HepG2 (cell line): ENCODE measurements around the gene CD46. TPM values are rescaled to one million over a fixed set of nuclear protein-coding genes. Genes with fewer than 3 reads are reported as not detected.

Source experiments
- ATAC-seq: fragments of 200-7000 bp; cut with Tn5 transposase; 3 replicates; pipeline ENCODE4 v1.9.1; 2020; ENCODE audit warnings: mild to moderate bottlenecking, moderate library complexity
- BruUV-seq: library from RNA; stranded (reverse); fragments of 400-500 nt; replicated peaks from 2 replicates; lab custom pipeline; 2021; lab: Mats Ljungman, UMichigan
- CTCF ChIA-PET: fragments of 300-600 bp; formaldehyde crosslinking; extraction: SDS; loops from one replicate; lab custom pipeline; 2021; ENCODE audit warnings: low total read pairs, inconsistent platforms, low intra/inter-chr PET ratio; lab: Yijun Ruan, JAX
- POLR2A ChIA-PET: fragments of 350-600 bp; sonication (Branson Sonifier 250); formaldehyde crosslinking; loops from one replicate; lab custom pipeline; 2020; ENCODE audit warnings: antibody characterized with exemption, inconsistent platforms; lab: Yijun Ruan, JAX
- DNase-seq: peaks from one replicate; pipeline ENCODE4 v3.0.0-alpha.2; 2015; ENCODE audit warnings: low spot score
- FAIRE-seq: peaks from 3 replicates; lab custom pipeline; 2011; peaks lifted over from hg19 to GRCh38; lab: Jason Lieb, UNC
- H2AFZ ChIP-seq: one replicate; pipeline ENCODE4 v1.6.1; 2011; ENCODE audit warnings: low read length, inconsistent platforms
- H3K27ac ChIP-seq: fragments of 300-600 bp; 3 replicates; pipeline ENCODE4 v1.8.0; 2011; ENCODE audit warnings: mixed run types, mild to moderate bottlenecking, mixed read lengths, low read length, inconsistent platforms; ENCODE audit not compliant: insufficient read depth; ENCODE audit errors: extremely low read length
- H3K27me3 ChIP-seq, 2 experiments: fragments of 200-600 bp in 1 of 2; 2 replicates in 1 of 2; 3 replicates in 1 of 2; pipeline versions ENCODE4 v1.6.0 to v1.8.0; 2011; ENCODE audit warnings: low read length in 2 of 2, mild to moderate bottlenecking in 2 of 2, moderate library complexity in 2 of 2, inconsistent platforms in 1 of 2; ENCODE audit not compliant: insufficient read depth in 2 of 2, control insufficient read depth in 1 of 2
- H3K36me3 ChIP-seq, 2 experiments: fragments of 200-600 bp in 1 of 2; replicated peaks in 1 of 2; 2 replicates in 1 of 2; 3 replicates in 1 of 2; pipeline versions ENCODE4 v1.5.1 to v1.8.0; 2011; ENCODE audit warnings: low read length in 2 of 2, inconsistent platforms in 1 of 2; ENCODE audit not compliant: insufficient read depth in 2 of 2, control insufficient read depth in 1 of 2
- H3K4me1 ChIP-seq: 2 replicates; pipeline ENCODE4 v1.5.1; 2012; ENCODE audit warnings: low read length, inconsistent platforms; ENCODE audit not compliant: insufficient read depth
- H3K4me2 ChIP-seq: 2 replicates; pipeline ENCODE4 v1.6.0; 2011; ENCODE audit warnings: low read depth, low read length, inconsistent platforms
- H3K4me3 ChIP-seq, 3 experiments: fragments of 200-600 bp in 1 of 3; sonication (generic), shearing (Covaris generic) in 1 of 3; replicated peaks in 1 of 3; 2 replicates each; pipeline ENCODE4 v1.5.1; 2011 to 2016; ENCODE audit warnings: low read length in 3 of 3, inconsistent platforms in 2 of 3, low read depth in 2 of 3, mild to moderate bottlenecking in 2 of 3, control low read depth in 1 of 3, mixed read lengths in 1 of 3; ENCODE audit not compliant: insufficient read depth in 1 of 3
- H3K79me2 ChIP-seq: one replicate; pipeline ENCODE4 v1.6.1; 2011; ENCODE audit warnings: low read length, inconsistent platforms; ENCODE audit not compliant: insufficient read depth
- H3K9ac ChIP-seq: 2 replicates; pipeline ENCODE4 v1.6.0; 2011; ENCODE audit warnings: mild to moderate bottlenecking, low read depth, low read length, inconsistent platforms; ENCODE audit not compliant: insufficient read depth
- H3K9me3 ChIP-seq: 2 replicates; pipeline ENCODE4 v1.5.1; 2012; ENCODE audit warnings: mild to moderate bottlenecking, low read length
- H4K20me1 ChIP-seq: 2 replicates; pipeline ENCODE4 v1.6.0; 2011; ENCODE audit warnings: inconsistent platforms, mild to moderate bottlenecking, low read length, moderate library complexity; ENCODE audit not compliant: insufficient read depth
- SIX1 ChIP-seq: sonication (generic); formaldehyde crosslinking; IDR thresholded peaks from 2 replicates; pipeline ENCODE4 v1.4.0; 2020; ENCODE audit warnings: missing genetic modification reagents, borderline replicate concordance
- TEF ChIP-seq: sonication (generic); formaldehyde crosslinking; IDR thresholded peaks from 2 replicates; pipeline ENCODE4 v1.5.0; 2020; ENCODE audit warnings: missing genetic modification reagents
- TERF1 ChIP-seq: sonication (generic); formaldehyde crosslinking; IDR thresholded peaks from 2 replicates; pipeline ENCODE4 v1.8.0; 2022; ENCODE audit warnings: mild to moderate bottlenecking, missing genetic modification reagents, moderate library complexity
- ZSCAN20 ChIP-seq: sonication (generic); formaldehyde crosslinking; IDR thresholded peaks from 2 replicates; pipeline ENCODE4 v1.4.0; 2020; ENCODE audit warnings: missing genetic modification reagents, mild to moderate bottlenecking, borderline replicate concordance
- WGBS: methylation state at CpG from one replicate; pipeline ENCODE4 v1.1.6; 2017; ENCODE audit warnings: low lambda C conversion rate; 5-methylcytosine and 5-hydroxymethylcytosine counted together
- in situ Hi-C: cut with HindIII; loops from 2 replicates; pipeline ENCODE4 v1.10.0; 2017; ENCODE audit warnings: low pct_unique_long_range_greater_than_20kb; ENCODE audit not compliant: extremely low pct_ligation_motif_present
- intact Hi-C: fragments of 100-400 bp; cut with micrococcal nuclease; formaldehyde crosslinking; loops from one replicate; pipeline ENCODE4 v1.10.0; 2022; ENCODE audit not compliant: unreplicated experiment
- polyA plus RNA-seq, 8 experiments: library from polyadenylated mRNA; depleted of rRNA in 3 of 8; stranded (reverse) in 7 of 8; unstranded in 1 of 8; fragments of >200 nt; fragmentation: Illumina TruSeq in 4 of 8; extraction: Trizol in 4 of 8; gene quantifications; 2 replicates each; pipeline versions ENCODE4 v1.2.1 to v1.2.3, GENCODE V29; 2011 to 2016; ENCODE audit warnings: low read depth in 4 of 8, missing spikeins in 1 of 8, mixed read lengths in 1 of 8; ENCODE audit not compliant: insufficient read depth in 1 of 8
- total RNA-seq, 5 experiments: library from RNA; depleted of rRNA; stranded (reverse); fragments of >200 nt; fragmentation: Illumina TruSeq; extraction: Trizol; gene quantifications; 2 replicates each; pipeline ENCODE4 v1.2.3, GENCODE V29; 2016; ENCODE audit warnings: low read depth in 1 of 5

CD46 gene
- total and polyA plus RNA-seq, 2 of the 13 experiments (the other 11 are each of a cell fraction or from before 2014, with no cell fraction given), result 130 to 277 TPM

- POLR2A ChIA-PET, result interaction anchor here (1.2 kb wide), 1 partner anchor 14 kb away, joined by 14 read pairs; no protein-coding TSS in a partner anchor
- intact Hi-C loops, result loop anchor here (1.0 to 5.0 kb wide), 2 partner anchors 63 to 149 kb away; no protein-coding TSS in a partner anchor
These were observed 61.1 kb downstream of the CD46 start for GRCh38 chr1:207812778-207813511.

More at GRCh38 chr1:207812778-207813511, 61.1 kb downstream of the CD46 start:
- peaks cover 25 to 74% of the 10 kb centered on the region in 2 experiments for H3K36me3 ChIP-seq
- TF ChIP-seq TERF1 (no peak), SIX1 (CRISPR knock-in tag) (no peak), ZSCAN20 (CRISPR knock-in tag) (no peak), TEF (CRISPR knock-in tag) (no peak)
- H3K9me3 ChIP-seq, result no peaks in the 10 kb centered on the region
- no peak for ATAC-seq
- DNase-seq, result no peak
- in situ Hi-C loops, result no loop called here
- BruUV-seq, result no TSS peak
- CTCF ChIA-PET, result interaction anchor here (1.4 to 1.6 kb wide), 2 partner anchors 63 to 150 kb away, joined by 6 to 9 read pairs; no protein-coding TSS in a partner anchor
- no peak overlapping the region for H3K9ac ChIP-seq
- H3K4me2 ChIP-seq, result no peak overlapping the region
- no peaks in the 10 kb centered on the region for H3K79me2 ChIP-seq
- no peak for FAIRE-seq
- no peaks in the 10 kb centered on the region for H3K27me3 ChIP-seq
- 94% methylated on average over 8 of the region's 10 CpGs for WGBS
- no peak overlapping the region for H3K27ac ChIP-seq
- H4K20me1 ChIP-seq, result no peaks in the 10 kb centered on the region
- peaks cover 5% of the 10 kb centered on the region for H3K4me1 ChIP-seq
- H3K4me3 ChIP-seq, result no peak overlapping the region
- no peak overlapping the region for H2AFZ ChIP-seq
